GM12878 (cell line): ENCODE results near the gene MAS1L. TPM values are rescaled to one million over a fixed set of nuclear protein-coding genes. Genes with fewer than 3 reads are reported as not detected.

Experiments
- ATAC-seq: fragments of 200-7000 bp; cut with Tn5 transposase; 3 replicates; pipeline ENCODE4 v1.9.1; 2020; ENCODE audit warnings: mild to moderate bottlenecking, moderate library complexity
- BruUV-seq: library from RNA; stranded (reverse); fragments of 400-500 nt; replicated peaks from 2 replicates; lab custom pipeline; 2021; lab: Mats Ljungman, UMichigan
- CTCF ChIA-PET: fragments of 300-600 bp; sonication (Branson Sonifier 250); formaldehyde crosslinking; extraction: SDS; loops from one replicate; lab custom pipeline; 2021; ENCODE audit warnings: inconsistent platforms; lab: Yijun Ruan, JAX
- POLR2A ChIA-PET: fragments of 350-600 bp; formaldehyde crosslinking; extraction: SDS; loops from one replicate; lab custom pipeline; 2021; ENCODE audit warnings: inconsistent platforms; lab: Charles Lee
- RAD21 ChIA-PET: fragments of 300-600 bp; sonication (Branson Sonifier 250); formaldehyde crosslinking; loops from one replicate; lab custom pipeline; 2023; ENCODE audit warnings: antibody characterized with exemption; ENCODE audit not compliant: unreplicated experiment; lab: Charles Lee
- SMC1A ChIA-PET: fragments of 300-600 bp; sonication (Branson Sonifier 250); formaldehyde crosslinking; loops from one replicate; lab custom pipeline; 2023; ENCODE audit not compliant: unreplicated experiment, uncharacterized antibody; lab: Charles Lee
- DNase-seq: peaks from one replicate; pipeline ENCODE4 v3.0.0-alpha.2; 2011; ENCODE audit warnings: low read depth, low spot score
- FAIRE-seq: peaks from 3 replicates; lab custom pipeline; 2011; peaks lifted over from hg19 to GRCh38; lab: Jason Lieb, UNC
- H2AFZ ChIP-seq: 2 replicates; pipeline ENCODE4 v1.6.0; 2011; ENCODE audit warnings: low read depth, low read length, control low read depth; ENCODE audit not compliant: control insufficient read depth
- H3K27ac ChIP-seq: 2 replicates; pipeline ENCODE4 v1.5.1; 2011; ENCODE audit warnings: control low read depth; ENCODE audit not compliant: control insufficient read depth, insufficient read depth
- H3K27me3 ChIP-seq, 2 experiments: replicated peaks in 1 of 2; 2 replicates each; pipeline versions ENCODE4 v1.6.0 to v1.6.1; 2011; ENCODE audit warnings: low read length in 1 of 2; ENCODE audit not compliant: control insufficient read depth in 2 of 2, insufficient read depth in 2 of 2
- H3K36me3 ChIP-seq, 2 experiments: 2 replicates each; pipeline ENCODE4 v1.5.1; 2011; ENCODE audit warnings: low read length in 1 of 2; ENCODE audit not compliant: control insufficient read depth in 2 of 2, insufficient read depth in 2 of 2
- H3K4me1 ChIP-seq: 2 replicates; pipeline ENCODE4 v1.6.1; 2011; ENCODE audit warnings: mild to moderate bottlenecking, low read length, moderate library complexity, mixed read lengths; ENCODE audit not compliant: control insufficient read depth, insufficient read depth
- H3K4me2 ChIP-seq: 2 replicates; pipeline ENCODE4 v1.6.0; 2011; ENCODE audit warnings: control low read depth; ENCODE audit not compliant: control insufficient read depth, insufficient read depth
- H3K4me3 ChIP-seq: fragments of 200-600 bp; sonication (generic); 2 replicates; pipeline ENCODE4 v1.5.1; 2016
- H3K79me2 ChIP-seq: 2 replicates; pipeline ENCODE4 v1.6.0; 2011; ENCODE audit warnings: low read length; ENCODE audit not compliant: control insufficient read depth, insufficient read depth
- H3K9ac ChIP-seq: 2 replicates; pipeline ENCODE4 v1.8.0; 2011; ENCODE audit warnings: low read length, control low read depth, mixed read lengths; ENCODE audit not compliant: control insufficient read depth, insufficient read depth
- H3K9me3 ChIP-seq: replicated peaks from 3 replicates; pipeline ENCODE4 v1.5.1; 2011; ENCODE audit warnings: mild to moderate bottlenecking, low read length; ENCODE audit not compliant: control insufficient read depth, insufficient read depth
- H4K20me1 ChIP-seq: 2 replicates; pipeline ENCODE4 v1.6.0; 2011; ENCODE audit not compliant: control insufficient read depth, insufficient read depth
- BCLAF1 ChIP-seq: fragments of 450-650 bp; IDR thresholded peaks from 2 replicates; pipeline ENCODE4 v1.6.1; 2017; ENCODE audit warnings: antibody characterized with exemption, mild to moderate bottlenecking, moderate library complexity
- CBX3 ChIP-seq: fragments of 200-600 bp; sonication (generic); IDR thresholded peaks from 2 replicates; pipeline ENCODE4 v1.6.1; 2016; ENCODE audit warnings: low read depth, borderline replicate concordance
- ETV6 ChIP-seq, 2 experiments: fragments of 450-650 bp in 1 of 2; IDR thresholded peaks in 1 of 2; conservative IDR thresholded peaks in 1 of 2; 2 replicates each; pipeline ENCODE4 v1.6.1; 2014; ENCODE audit warnings: antibody characterized with exemption in 1 of 2, borderline replicate concordance in 1 of 2, low read depth in 1 of 2, mild to moderate bottlenecking in 1 of 2, moderate library complexity in 1 of 2
- EZH2 ChIP-seq: IDR thresholded peaks from 2 replicates; pipeline ENCODE4 v1.6.1; 2012; ENCODE audit warnings: low read depth, mild to moderate bottlenecking, control low read depth, inconsistent platforms, low read length, borderline replicate concordance; ENCODE audit not compliant: control insufficient read depth
- NFYA ChIP-seq: IDR thresholded peaks from 2 replicates; pipeline ENCODE4 v1.6.1; 2011; ENCODE audit warnings: low read depth, mild to moderate bottlenecking, low read length, improper control_type of control experiment, borderline replicate concordance
- SIN3A ChIP-seq: IDR thresholded peaks from 2 replicates; pipeline ENCODE4 v1.6.1; 2012; ENCODE audit warnings: low read depth, low read length, improper control_type of control experiment
- STAT3 ChIP-seq: IDR thresholded peaks from 2 replicates; pipeline ENCODE4 v1.6.1; 2011; ENCODE audit warnings: low read depth, low read length, improper control_type of control experiment
- whole genome bisulfite sequencing: methylation state at CpG from one replicate; pipeline ENCODE4 v1.1.6; 2016; ENCODE audit warnings: low lambda C conversion rate; ENCODE audit not compliant: insufficient replicate concordance, insufficient coverage; ENCODE audit errors: missing lambda C conversion rate; 5-methylcytosine and 5-hydroxymethylcytosine counted together
- in situ Hi-C: fragments of 300-500 bp; cut with MboI; formaldehyde crosslinking; loops from 9 replicates; pipeline ENCODE4 v1.14.3; 2018; ENCODE audit warnings: mixed read lengths
- intact Hi-C: fragments of 100-400 bp; cut with micrococcal nuclease; formaldehyde crosslinking; loops from one replicate; pipeline ENCODE4 v1.14.2; 2022; ENCODE audit not compliant: unreplicated experiment
- polyA plus RNA-seq, 11 experiments: library from polyadenylated mRNA; depleted of rRNA in 4 of 11; unstranded in 6 of 11; stranded (reverse) in 5 of 11; fragments of >200 nt; fragmentation: Nextera tagmentation in 4 of 11; fragmentation: Illumina TruSeq in 1 of 11; extraction: Ambion mirVana in 4 of 11; extraction: Trizol in 1 of 11; gene quantifications; 1 replicate in 1 of 11; 2 replicates in 10 of 11; pipeline versions ENCODE4 v1.2.1 to v1.2.3, GENCODE V29; 2011 to 2016; ENCODE audit warnings: inconsistent platforms in 2 of 11, missing spikeins in 2 of 11, low read depth in 1 of 11
- total RNA-seq, 4 experiments: library from RNA; depleted of rRNA in 3 of 4; stranded (reverse); fragments of >200 nt in 3 of 4; fragmentation: Illumina TruSeq in 1 of 4; extraction: Trizol in 1 of 4; gene quantifications; 2 replicates each; pipeline versions ENCODE4 v1.2.1 to v1.2.3, GENCODE V29; 2013 to 2021
- TF ChIP-seq, protein P1 (sequence below): fragments of 450-650 bp; IDR thresholded peaks from 2 replicates; pipeline ENCODE4 v1.6.1; 2017; ENCODE audit warnings: low read depth, mild to moderate bottlenecking, moderate library complexity
- TF ChIP-seq, protein P2 (sequence below): fragments of 450-650 bp; IDR thresholded peaks from 2 replicates; pipeline ENCODE4 v1.6.1; 2017; ENCODE audit warnings: borderline replicate concordance

Gene MAS1L
- total and polyA plus RNA-seq, 10 of the 15 experiments (the other 5 are each of a cell fraction or from before 2014, with no cell fraction given), result not detected

DNA sequence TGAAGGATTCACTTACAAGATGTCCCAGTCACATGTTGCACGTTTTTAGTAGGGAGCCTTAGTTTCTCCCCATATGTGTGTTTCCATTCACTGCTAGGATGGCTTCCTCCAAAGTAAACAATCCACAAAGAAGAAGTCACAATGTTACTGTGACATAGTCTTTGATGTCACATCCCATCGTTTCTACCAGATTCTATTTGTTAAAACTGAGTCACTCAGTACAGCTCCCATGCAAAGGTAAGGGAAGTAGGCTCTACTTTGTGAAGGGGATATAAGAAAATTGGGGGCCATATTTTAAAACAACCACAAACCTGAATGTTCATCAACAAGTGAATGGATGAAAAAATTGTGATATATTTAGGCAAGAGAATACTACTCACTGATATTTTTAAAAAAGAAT, 30.8 kb downstream of the MAS1L start, which contains the start of the genes OR11A1 and OR2H1 (continued):
- TF ChIP-seq, protein P1, sequence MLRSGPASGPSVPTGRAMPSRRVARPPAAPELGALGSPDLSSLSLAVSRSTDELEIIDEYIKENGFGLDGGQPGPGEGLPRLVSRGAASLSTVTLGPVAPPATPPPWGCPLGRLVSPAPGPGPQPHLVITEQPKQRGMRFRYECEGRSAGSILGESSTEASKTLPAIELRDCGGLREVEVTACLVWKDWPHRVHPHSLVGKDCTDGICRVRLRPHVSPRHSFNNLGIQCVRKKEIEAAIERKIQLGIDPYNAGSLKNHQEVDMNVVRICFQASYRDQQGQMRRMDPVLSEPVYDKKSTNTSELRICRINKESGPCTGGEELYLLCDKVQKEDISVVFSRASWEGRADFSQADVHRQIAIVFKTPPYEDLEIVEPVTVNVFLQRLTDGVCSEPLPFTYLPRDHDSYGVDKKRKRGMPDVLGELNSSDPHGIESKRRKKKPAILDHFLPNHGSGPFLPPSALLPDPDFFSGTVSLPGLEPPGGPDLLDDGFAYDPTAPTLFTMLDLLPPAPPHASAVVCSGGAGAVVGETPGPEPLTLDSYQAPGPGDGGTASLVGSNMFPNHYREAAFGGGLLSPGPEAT, result no peak
- TF ChIP-seq EZH2 (no peak), SIN3A (no peak), STAT3 (no peak), NFYA (no peak), CBX3 (no peak)
- TF ChIP-seq, protein P2, sequence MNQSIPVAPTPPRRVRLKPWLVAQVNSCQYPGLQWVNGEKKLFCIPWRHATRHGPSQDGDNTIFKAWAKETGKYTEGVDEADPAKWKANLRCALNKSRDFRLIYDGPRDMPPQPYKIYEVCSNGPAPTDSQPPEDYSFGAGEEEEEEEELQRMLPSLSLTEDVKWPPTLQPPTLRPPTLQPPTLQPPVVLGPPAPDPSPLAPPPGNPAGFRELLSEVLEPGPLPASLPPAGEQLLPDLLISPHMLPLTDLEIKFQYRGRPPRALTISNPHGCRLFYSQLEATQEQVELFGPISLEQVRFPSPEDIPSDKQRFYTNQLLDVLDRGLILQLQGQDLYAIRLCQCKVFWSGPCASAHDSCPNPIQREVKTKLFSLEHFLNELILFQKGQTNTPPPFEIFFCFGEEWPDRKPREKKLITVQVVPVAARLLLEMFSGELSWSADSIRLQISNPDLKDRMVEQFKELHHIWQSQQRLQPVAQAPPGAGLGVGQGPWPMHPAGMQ, result no peak
- TF ChIP-seq, all 136 proteins: peak for 0

DNA sequence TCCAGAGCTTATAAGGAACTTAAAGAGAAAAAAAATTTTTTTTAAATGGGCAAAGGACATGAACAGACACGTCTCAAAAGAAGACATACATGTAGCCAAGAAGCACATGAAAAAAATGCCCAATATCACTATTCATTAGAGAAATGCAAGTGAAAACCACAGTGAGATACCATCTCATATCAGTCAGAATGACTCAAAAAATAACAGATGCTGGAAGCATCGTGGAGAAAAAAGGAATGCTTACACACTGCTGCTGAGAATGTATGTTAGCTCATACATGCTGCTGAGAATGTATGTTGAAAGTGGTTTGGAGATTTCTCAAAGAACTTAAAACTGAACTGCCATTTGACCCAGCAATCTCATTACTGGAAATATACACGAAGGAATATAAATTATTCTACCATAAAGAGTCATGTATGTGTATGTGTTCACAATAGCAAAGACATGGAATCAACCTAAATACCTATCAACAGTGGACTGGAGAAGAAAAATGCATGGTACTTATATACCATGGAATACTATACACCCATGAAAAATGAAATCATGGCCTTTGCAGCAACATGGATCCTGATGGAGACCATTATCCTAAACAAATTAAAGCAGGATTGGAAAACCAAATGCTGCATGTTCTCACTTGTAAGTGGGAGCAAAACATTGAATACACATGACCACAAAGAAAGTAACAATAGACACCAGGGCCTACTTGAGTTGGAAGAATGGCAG, 36.1 kb downstream of the MAS1L start:
- H3K79me2 ChIP-seq, result no peaks in the 10 kb centered on the region
- no peaks in the 10 kb centered on the region; the same call in 2 of the 3 replicates for H3K9me3 ChIP-seq
- intact Hi-C loops, result no loop called here
- no peak overlapping the region for H2AFZ ChIP-seq
- no peak for FAIRE-seq
- no peak overlapping the region for H3K4me3 ChIP-seq
- POLR2A ChIA-PET, result no interaction called here
- H3K4me1 ChIP-seq, result no peaks in the 10 kb centered on the region
- BruUV-seq, result no TSS peak
- CTCF ChIA-PET, result interaction anchor here (1.1 kb wide), 1 partner anchor 59 kb away, joined by 3 read pairs; no protein-coding TSS in a partner anchor
- no peak for DNase-seq
- no peaks in the 10 kb centered on the region for H3K36me3 ChIP-seq
- SMC1A ChIA-PET, result interaction anchor here (0.6 kb wide), 1 partner anchor 570 kb away, joined by 3 read pairs; no protein-coding TSS in a partner anchor
- in situ Hi-C loops, result no loop called here
- RAD21 ChIA-PET, result no interaction called here
- no peak overlapping the region for H3K4me2 ChIP-seq
- no peak for TF ChIP-seq ETV6 (conservative IDR thresholded peaks at IDR 0.05 in 1 of 2, IDR thresholded peaks at IDR 0.05 in 1 of 2; ENCODE audit: borderline replicate concordance in 1 of 2, low read depth in 1 of 2)
- no peak for TF ChIP-seq SIN3A
- TF ChIP-seq BCLAF1, result no peak
- TF ChIP-seq, all 136 proteins: peak for 0
- H3K9ac ChIP-seq, result no peak overlapping the region
- 16% methylated on average over 3 of the region's 3 CpGs for WGBS
- H3K27me3 ChIP-seq, result no peaks in the 10 kb centered on the region
- no peak overlapping the region for H3K27ac ChIP-seq
- ATAC-seq, result no peak
- H4K20me1 ChIP-seq, result no peaks in the 10 kb centered on the region
